ENCODE measurements around the gene LPIN1.

GRCh38 chr2:11872247-11872947 is 126.0 kb downstream of the LPIN1 start:
- TF ChIP-seq, protein P1, sequence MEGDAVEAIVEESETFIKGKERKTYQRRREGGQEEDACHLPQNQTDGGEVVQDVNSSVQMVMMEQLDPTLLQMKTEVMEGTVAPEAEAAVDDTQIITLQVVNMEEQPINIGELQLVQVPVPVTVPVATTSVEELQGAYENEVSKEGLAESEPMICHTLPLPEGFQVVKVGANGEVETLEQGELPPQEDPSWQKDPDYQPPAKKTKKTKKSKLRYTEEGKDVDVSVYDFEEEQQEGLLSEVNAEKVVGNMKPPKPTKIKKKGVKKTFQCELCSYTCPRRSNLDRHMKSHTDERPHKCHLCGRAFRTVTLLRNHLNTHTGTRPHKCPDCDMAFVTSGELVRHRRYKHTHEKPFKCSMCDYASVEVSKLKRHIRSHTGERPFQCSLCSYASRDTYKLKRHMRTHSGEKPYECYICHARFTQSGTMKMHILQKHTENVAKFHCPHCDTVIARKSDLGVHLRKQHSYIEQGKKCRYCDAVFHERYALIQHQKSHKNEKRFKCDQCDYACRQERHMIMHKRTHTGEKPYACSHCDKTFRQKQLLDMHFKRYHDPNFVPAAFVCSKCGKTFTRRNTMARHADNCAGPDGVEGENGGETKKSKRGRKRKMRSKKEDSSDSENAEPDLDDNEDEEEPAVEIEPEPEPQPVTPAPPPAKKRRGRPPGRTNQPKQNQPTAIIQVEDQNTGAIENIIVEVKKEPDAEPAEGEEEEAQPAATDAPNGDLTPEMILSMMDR (IDR thresholded peaks at IDR 0.05; ENCODE audit: poor library complexity): no peak
- no peak for TF ChIP-seq EZH2 (IDR thresholded peaks at IDR 0.05; ENCODE audit: borderline replicate concordance)
- TF ChIP-seq EZH2phosphoT487 (IDR thresholded peaks at IDR 0.05; ENCODE audit: low read depth, severe bottlenecking, unreplicated experiment): no peak
